SU-DHL-6 (cell line): ENCODE results near the gene S100A1.
"Not testable (repeated sequence)": the region's sequence is repeated elsewhere in the genome, so short reads cannot be mapped to it uniquely, and the experiment has no call there.

ENCODE experiments used
- H2AFZ ChIP-seq: fragments of 200-600 bp; sonication (generic); 2 replicates; pipeline ENCODE4 v1.6.1; 2014; ENCODE audit warnings: low read depth, mild to moderate bottlenecking, moderate library complexity, mixed read lengths, antibody characterized with exemption, low read length; ENCODE audit not compliant: severe bottlenecking
- H3F3A ChIP-seq: fragments of 200-600 bp; shearing (Covaris generic); 2 replicates; pipeline ENCODE4 v1.6.0; 2016; ENCODE audit warnings: antibody characterized with exemption, mild to moderate bottlenecking; ENCODE audit not compliant: insufficient read depth
- H3K27ac ChIP-seq: fragments of 200-600 bp; sonication (generic); 2 replicates; pipeline ENCODE4 v1.5.1; 2016; ENCODE audit warnings: low read depth, mild to moderate bottlenecking, low read length, moderate library complexity, mixed read lengths
- H3K27me3 ChIP-seq: fragments of 200-600 bp; sonication (generic), shearing (Covaris generic); 2 replicates; pipeline ENCODE4 v1.6.0; 2014; ENCODE audit warnings: mild to moderate bottlenecking, low read length
- H3K36me3 ChIP-seq: fragments of 200-600 bp; sonication (generic); 2 replicates; pipeline ENCODE4 v1.6.1; 2014; ENCODE audit warnings: mild to moderate bottlenecking, low read length, mixed read lengths
- H3K4me2 ChIP-seq: fragments of 300-600, 200-600 bp; shearing (Covaris generic), sonication (generic); 2 replicates; pipeline ENCODE4 v1.6.0; 2014; ENCODE audit warnings: low read length, low read depth, mild to moderate bottlenecking; ENCODE audit not compliant: poor library complexity, severe bottlenecking
- H3K4me3 ChIP-seq: fragments of 200-600 bp; sonication (generic); 2 replicates; pipeline ENCODE4 v1.5.1; 2014; ENCODE audit warnings: antibody characterized with exemption, low read length, mild to moderate bottlenecking, mixed read lengths; ENCODE audit not compliant: insufficient read depth, poor library complexity, severe bottlenecking
- H3K79me2 ChIP-seq: fragments of 200-600 bp; sonication (generic); 2 replicates; pipeline ENCODE4 v1.6.1; 2014; ENCODE audit warnings: mild to moderate bottlenecking, low read length, moderate library complexity; ENCODE audit not compliant: insufficient read depth
- H3K9ac ChIP-seq: fragments of 200-600 bp; sonication (generic); 2 replicates; pipeline ENCODE4 v1.7.0; 2014; ENCODE audit warnings: mild to moderate bottlenecking, low read length
- H3K9me2 ChIP-seq: fragments of 200-600 bp; sonication (generic); replicated peaks from 2 replicates; pipeline ENCODE4 v1.6.1; 2014; ENCODE audit warnings: low read length; ENCODE audit not compliant: insufficient read depth
- H3K9me3 ChIP-seq: fragments of 200-600 bp; sonication (generic); 2 replicates; pipeline ENCODE4 v1.6.1; 2014; ENCODE audit warnings: low read length, mixed read lengths; ENCODE audit not compliant: insufficient read depth
- H4K20me1 ChIP-seq: fragments of 200-600 bp; sonication (generic); 2 replicates; pipeline ENCODE4 v1.6.1; 2014; ENCODE audit warnings: low read depth, mild to moderate bottlenecking, antibody characterized with exemption, low read length, moderate library complexity, mixed read lengths
- CTCF ChIP-seq: fragments of 200-600 bp; sonication (generic); IDR thresholded peaks from one replicate; pipeline ENCODE4 v1.5.1; 2017; ENCODE audit warnings: antibody characterized with exemption, mild to moderate bottlenecking, low read length, moderate library complexity; ENCODE audit not compliant: insufficient read depth, poor library complexity, severe bottlenecking
- EZH2phosphoT487 ChIP-seq: fragments of 200-600 bp; sonication (generic), shearing (Covaris generic); conservative IDR thresholded peaks from 2 replicates; pipeline ENCODE4 v1.6.1; 2018; ENCODE audit warnings: mild to moderate bottlenecking, antibody characterized with exemption, low read length, moderate library complexity, mixed read lengths

Gene S100A1

GRCh38 chr1:153635872-153636271, 7.6 kb downstream of the S100A1 start:
- Histone ChIP-seq H3K9me3 (no peaks in the 10 kb centered on the region), H3K9me2 (no peaks in the 10 kb centered on the region), H4K20me1 (no peaks in the 10 kb centered on the region), H3K4me3 (no peak overlapping the region), H3K27me3 (no peaks in the 10 kb centered on the region), H3K36me3 (peaks cover 30% of the 10 kb centered on the region), H3F3A (peaks cover 17% of the 10 kb centered on the region; the same call in 1 of the 2 replicates), H2AFZ (no peak overlapping the region), H3K9ac (no peak overlapping the region), H3K4me2 (peak overlapping the region; percentile 83), H3K27ac (no peak overlapping the region), H3K79me2 (peaks cover 29% of the 10 kb centered on the region)
- no peak for TF ChIP-seq EZH2phosphoT487
- TF ChIP-seq CTCF, result no peak

- TF ChIP-seq EZH2phosphoT487 (no peak), CTCF (no peak)
- H2AFZ ChIP-seq, result no peak overlapping the region
- H3K4me2 ChIP-seq, result no peak overlapping the region
- H3K4me3 ChIP-seq, result no peak overlapping the region
- no peak overlapping the region for H3K27ac ChIP-seq
- no peak overlapping the region for H3K9ac ChIP-seq
- H3F3A ChIP-seq, result peaks cover 17% of the 10 kb centered on the region; the same call in 1 of the 2 replicates
- H3K36me3 ChIP-seq, result peaks cover 31% of the 10 kb centered on the region
- no peaks in the 10 kb centered on the region for H3K27me3 ChIP-seq
- no peaks in the 10 kb centered on the region for H3K9me3 ChIP-seq
- H4K20me1 ChIP-seq, result no peaks in the 10 kb centered on the region
- H3K9me2 ChIP-seq, result no peaks in the 10 kb centered on the region
- H3K79me2 ChIP-seq, result peaks cover 29% of the 10 kb centered on the region
Observed at GRCh38 chr1:153636312-153636711, 8.1 kb downstream of the S100A1 start.

DNA sequence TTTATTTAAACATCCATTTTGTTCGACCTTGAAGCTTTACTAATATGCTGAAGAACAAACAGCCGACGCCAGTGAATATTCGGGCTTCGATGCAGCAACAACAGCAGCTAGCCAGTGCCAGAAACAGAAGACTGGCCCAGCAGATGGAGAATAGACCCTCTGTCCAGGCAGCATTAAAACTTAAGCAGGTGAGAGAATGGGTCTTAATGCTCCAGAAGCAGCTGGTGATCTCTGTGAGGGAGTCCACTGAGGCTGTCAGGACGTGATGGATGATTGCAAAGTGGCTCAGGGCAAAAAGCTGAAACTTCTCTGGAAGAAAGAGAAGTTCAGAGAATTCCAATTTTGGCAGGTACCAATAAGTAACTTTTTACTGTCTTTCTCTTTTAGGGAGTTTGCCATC, 10.0 kb downstream of the S100A1 start:
- Histone ChIP-seq H3K4me3 (no peak overlapping the region), H3K79me2 (peaks cover 29% of the 10 kb centered on the region), H3K36me3 (peaks cover 49% of the 10 kb centered on the region), H2AFZ (no peak overlapping the region), H3K4me2 (no peak overlapping the region), H3K9me2 (no peaks in the 10 kb centered on the region), H3K9ac (no peak overlapping the region), H4K20me1 (no peaks in the 10 kb centered on the region), H3K27ac (no peak overlapping the region), H3F3A (peaks cover 17% of the 10 kb centered on the region; the same call in 1 of the 2 replicates), H3K27me3 (no peaks in the 10 kb centered on the region), H3K9me3 (no peaks in the 10 kb centered on the region)
- TF ChIP-seq CTCF (no peak), EZH2phosphoT487 (no peak)

DNA sequence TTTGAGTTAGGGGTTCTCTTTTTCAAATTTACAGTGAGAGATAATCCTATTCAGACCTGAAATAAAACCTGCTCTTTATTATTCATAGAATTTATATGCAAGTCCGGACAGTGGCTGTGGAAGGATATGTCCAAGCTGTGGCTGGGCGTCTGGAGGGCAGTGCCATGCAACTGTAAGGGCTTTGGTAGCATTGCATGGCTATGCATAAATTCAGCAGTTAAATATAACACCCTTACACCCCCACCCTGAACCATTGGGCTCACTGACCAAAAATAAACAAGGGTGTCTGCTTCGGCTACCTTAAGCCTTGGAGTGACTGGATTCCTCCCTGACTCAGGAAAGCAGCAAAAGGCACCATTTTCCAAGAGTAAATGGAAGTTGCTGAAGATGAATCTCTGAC, 11.0 kb downstream of the S100A1 start:
- Histone ChIP-seq H2AFZ (no peak overlapping the region), H3K79me2 (peaks cover 27% of the 10 kb centered on the region), H3K4me3 (no peak overlapping the region), H3K36me3 (peaks cover 60% of the 10 kb centered on the region), H3K27ac (no peak overlapping the region), H3K9me2 (no peaks in the 10 kb centered on the region), H3K9ac (no peak overlapping the region), H4K20me1 (no peaks in the 10 kb centered on the region), H3K9me3 (no peaks in the 10 kb centered on the region), H3F3A (peaks cover 24% of the 10 kb centered on the region; the same call in 1 of the 2 replicates), H3K27me3 (no peaks in the 10 kb centered on the region), H3K4me2 (no peak overlapping the region)
- TF ChIP-seq EZH2phosphoT487 (no peak), CTCF (no peak)

DNA sequence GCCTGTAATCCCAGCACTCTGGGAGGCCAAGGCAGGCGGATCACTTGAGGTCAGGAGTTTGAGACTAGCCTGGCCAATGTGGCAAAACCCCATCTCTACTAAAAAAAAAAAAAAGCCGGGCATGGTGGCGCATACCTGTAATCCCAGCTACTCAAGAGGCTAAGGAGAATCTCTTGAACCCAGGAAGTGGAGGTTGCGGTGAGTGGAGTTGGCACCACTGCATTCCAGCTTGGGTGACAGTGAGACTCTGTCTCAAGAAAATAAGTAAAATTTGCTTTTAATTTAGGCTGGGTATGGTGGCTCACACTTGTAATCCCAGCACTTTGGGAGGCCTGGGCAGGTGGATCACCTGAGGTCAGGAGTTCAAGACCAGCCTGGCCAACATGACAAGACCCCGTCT, 12.0 kb downstream of the S100A1 start:
- peaks cover 26% of the 10 kb centered on the region; the same call in 1 of the 2 replicates for H3F3A ChIP-seq
- not testable (repeated sequence) for H3K9me2 ChIP-seq, H4K20me1 ChIP-seq, H3K9ac ChIP-seq, H3K27ac ChIP-seq, H3K9me3 ChIP-seq, H2AFZ ChIP-seq, H3K4me3 ChIP-seq, H3K27me3 ChIP-seq, H3K4me2 ChIP-seq
- peaks cover 68% of the 10 kb centered on the region for H3K36me3 ChIP-seq
- peaks cover 18% of the 10 kb centered on the region for H3K79me2 ChIP-seq
